Sigmoid colon (tissue), 4 donors: ENCODE data around the gene AHNAK.
"Not testable (repeated sequence)": the region's sequence is repeated elsewhere in the genome, so short reads cannot be mapped to it uniquely, and the experiment has no call there.

Experiments
- CTCF ChIP-seq, 4 experiments: fragments of 450-650 bp in 3 of 4; fragments of 200-600 bp in 1 of 4; IDR thresholded peaks; one replicate each; pipeline ENCODE4 v1.5.1; 2016 to 2019; ENCODE audit warnings: antibody characterized with exemption in 4 of 4, mild to moderate bottlenecking in 3 of 4, moderate library complexity in 2 of 4
- EP300 ChIP-seq, 4 donors: sonication (generic); formaldehyde crosslinking; IDR thresholded peaks; one replicate each; pipeline ENCODE4 v1.6.1; 2017; ENCODE audit warnings: antibody characterized with exemption in 4 of 4
- POLR2AphosphoS5 ChIP-seq, 4 donors: sonication (generic); formaldehyde crosslinking; IDR thresholded peaks; one replicate each; pipeline ENCODE4 v1.6.1; 2017; ENCODE audit warnings: antibody characterized with exemption in 4 of 4

- TF ChIP-seq POLR2AphosphoS5, CTCF, EP300 (IDR thresholded peaks at IDR 0.05): not testable (repeated sequence)
Measured at GRCh38 chr11:62581735-62582134, 35.1 kb upstream of the AHNAK start.
